ENCODE measurements around the gene LTBP4.
"Not testable (repeated sequence)": the region's sequence is repeated elsewhere in the genome, so short reads cannot be mapped to it uniquely, and the experiment has no call there.

The LTBP4 gene

DNA sequence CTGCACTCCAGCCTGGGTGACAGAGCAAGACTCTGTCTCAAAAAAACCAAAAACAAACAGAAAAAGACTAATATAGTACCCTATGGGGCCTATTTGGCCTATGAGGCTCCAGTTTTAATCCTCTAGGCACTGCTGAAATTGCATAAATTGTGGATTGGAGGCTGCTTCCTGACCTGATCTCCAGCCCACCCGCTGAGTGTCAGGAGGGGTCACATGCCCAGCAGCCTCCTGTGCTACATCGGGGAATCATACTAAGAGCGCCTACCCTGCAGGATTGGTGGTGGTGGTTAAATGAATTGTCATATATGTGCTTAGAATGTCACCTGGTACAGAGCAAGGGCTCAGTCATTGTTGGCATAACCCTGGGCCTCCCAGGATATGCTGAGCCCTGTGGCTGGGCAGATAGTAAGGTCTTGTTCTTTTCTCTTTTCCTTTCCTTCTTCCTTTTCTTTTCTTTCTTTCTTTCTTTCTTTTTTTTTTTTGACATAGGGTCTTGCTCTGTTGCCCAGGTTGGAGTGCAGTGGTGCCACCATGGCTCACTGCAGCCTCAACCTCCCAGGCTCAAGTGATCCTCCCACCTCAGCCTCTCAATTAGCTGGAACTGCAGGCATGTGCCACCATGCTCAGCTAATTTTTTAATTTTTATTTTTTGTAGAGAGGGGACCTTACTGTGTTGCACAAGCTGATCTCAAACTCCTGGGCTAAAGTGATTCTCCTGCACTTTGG is 31.3 kb downstream of the LTBP4 start:
- no peak for DNase-seq

DNA sequence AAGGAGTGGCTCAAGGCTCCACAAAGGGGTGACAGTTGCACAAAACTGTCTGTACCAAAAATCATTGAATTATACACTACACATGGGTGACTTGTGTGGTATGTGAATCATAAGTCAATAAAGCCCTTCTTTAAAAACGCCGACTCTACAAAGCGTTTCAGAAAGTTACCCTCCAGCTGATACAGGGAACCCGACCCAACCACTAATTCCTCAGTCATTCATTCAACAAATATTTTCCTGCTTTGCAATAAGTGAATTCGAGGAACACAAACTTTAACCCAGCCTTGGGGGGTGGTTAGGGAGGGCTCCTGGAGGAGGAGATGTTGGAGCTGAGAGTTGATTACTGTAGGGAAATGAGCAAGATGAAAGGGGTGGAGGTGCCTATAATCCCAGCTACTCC is 32.0 kb downstream of the LTBP4 start:
- DNase-seq: no peak

GRCh38 chr19:40638327-40638726 is 37.2 kb downstream of the LTBP4 start:
- no peak for DNase-seq

GRCh38 chr19:40639638-40639982 is 38.4 kb downstream of the LTBP4 start:
- DNase-seq: no peak

DNA sequence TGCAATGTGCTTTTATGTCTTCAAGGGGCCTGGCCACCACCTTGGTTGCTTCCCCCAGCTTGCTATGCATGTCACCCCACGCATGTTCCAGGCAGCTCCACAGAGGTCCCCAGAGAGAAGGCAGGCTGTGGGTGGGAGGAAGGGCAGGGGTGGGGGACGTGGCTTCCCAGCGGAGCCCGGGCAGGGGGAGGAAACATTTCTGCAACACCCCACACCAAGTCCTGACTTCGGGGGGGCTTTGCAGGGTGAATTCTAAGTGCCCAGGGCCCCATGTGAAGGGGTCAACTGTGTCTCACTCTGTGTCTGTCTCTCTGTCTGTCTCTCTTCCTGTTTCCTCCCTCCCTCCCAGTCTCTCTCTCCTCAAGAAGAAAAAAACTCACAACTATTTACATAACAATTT is 39.6 kb downstream of the LTBP4 start:
- DNase-seq: no peak

- no peak for DNase-seq
Observed at GRCh38 chr19:40641281-40641680, 40.1 kb downstream of the LTBP4 start.

DNA sequence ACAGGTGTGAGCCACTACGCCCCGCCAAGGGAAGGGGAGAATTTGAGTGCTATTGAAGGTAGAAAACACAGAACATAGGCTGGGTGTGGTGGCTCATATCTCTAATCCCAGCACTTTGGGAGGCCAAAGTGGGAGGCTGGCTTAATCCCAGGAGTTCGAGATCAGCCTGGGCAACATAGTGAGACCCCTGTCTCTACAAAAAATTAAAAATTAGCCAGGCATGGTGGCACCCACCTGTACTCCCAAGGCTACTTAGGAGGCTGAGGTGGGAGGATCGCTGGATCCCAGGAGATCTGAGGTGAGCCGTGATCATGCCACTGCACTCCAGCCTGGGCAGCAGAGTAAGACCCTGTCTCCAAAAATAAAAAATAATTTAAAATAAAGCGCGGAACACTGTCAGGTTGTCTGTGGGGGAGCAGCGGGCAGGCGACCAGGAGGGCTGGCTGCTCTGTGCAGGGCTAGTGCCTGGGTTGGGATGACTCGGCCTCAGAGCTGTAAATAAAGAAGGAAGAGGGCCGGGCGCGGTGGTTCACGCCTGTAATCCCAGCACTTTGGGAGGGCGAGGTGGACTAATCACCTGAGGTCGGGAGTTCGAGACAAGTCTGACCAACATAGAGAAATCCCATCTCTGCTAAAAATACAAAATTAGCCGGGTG is 41.0 kb downstream of the LTBP4 start:
- no peak for DNase-seq

DNA sequence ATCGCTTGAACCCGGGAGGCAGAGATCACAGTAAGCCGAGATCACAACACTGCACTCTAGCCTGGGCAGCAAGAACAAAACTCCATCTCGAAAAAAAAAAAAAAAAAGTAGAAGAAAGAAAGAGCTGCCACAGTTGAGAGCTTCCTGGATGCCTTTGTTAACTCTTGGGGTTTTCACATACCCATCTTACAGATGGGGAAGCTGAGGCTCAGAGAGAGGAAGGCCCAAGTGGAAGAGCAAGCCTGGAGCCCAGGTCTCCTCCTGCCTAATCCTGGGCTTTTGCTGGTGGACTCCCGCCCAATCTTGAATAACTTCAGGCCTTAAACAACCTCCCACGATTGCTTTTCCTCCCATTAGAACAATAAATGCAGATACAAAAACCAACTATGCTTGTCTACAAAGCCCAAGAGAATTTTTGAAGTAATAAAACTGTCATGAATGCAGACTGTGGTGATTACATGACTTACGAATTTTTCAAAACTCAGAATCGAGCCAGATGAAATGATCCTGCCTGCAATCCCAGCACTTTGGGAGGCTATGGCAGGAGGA is 41.7 kb downstream of the LTBP4 start:
- DNase-seq: no peak

- no peak for DNase-seq
Observed at GRCh38 chr19:40646743-40647254, 45.6 kb downstream of the LTBP4 start.

- not testable (repeated sequence) for DNase-seq
Observed at GRCh38 chr19:40649903-40650675, 48.9 kb downstream of the LTBP4 start.

DNA sequence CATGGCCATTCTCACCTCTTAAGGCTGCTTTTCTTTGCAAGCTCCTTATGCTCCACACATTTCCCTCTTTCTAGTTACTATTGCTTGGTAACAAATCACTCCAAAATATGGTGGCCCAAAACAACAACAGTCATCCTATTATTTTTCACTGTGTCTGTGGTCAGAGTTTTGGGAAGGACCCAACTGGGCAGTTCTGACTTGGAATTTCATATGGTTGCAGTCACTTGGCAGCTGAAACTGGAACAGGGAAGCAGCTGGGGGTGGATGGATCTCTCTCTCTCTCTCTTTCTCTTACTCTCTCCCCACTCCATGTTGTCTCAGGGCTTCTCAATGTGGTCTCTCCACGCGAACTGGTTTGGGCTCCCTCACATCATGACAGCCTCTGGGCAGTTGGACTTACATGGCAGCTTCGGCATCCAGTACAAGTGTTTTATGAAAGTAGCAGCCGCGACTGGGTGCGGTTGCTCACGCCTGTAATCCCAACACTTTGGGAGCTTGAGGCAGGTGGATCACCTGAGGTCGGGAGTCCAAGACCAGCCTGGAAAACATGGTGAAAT is 49.7 kb downstream of the LTBP4 start:
- DNase-seq: no peak

DNA sequence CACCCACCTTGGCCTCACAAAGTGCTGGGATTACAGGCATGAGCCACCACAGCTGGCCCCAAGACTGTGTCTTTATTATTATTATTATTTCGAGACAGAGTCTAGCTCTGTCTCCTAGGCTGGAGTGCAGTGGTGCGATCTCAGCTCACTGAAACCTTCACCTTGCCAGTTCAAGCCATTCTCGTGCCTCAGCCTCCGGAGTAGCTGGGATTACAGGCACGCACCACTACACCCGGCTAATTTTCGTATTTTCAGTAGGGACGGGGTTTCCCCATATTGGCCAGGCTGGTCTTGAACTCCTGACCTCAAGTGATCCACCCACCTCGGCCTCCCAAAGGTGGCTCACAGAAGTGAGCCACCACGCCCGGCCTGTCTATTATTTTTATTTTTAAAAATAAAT is 51.1 kb downstream of the LTBP4 start:
- not testable (repeated sequence) for DNase-seq

- not testable (repeated sequence) for DNase-seq
Observed at GRCh38 chr19:40655684-40656083, 54.5 kb downstream of the LTBP4 start.

DNA sequence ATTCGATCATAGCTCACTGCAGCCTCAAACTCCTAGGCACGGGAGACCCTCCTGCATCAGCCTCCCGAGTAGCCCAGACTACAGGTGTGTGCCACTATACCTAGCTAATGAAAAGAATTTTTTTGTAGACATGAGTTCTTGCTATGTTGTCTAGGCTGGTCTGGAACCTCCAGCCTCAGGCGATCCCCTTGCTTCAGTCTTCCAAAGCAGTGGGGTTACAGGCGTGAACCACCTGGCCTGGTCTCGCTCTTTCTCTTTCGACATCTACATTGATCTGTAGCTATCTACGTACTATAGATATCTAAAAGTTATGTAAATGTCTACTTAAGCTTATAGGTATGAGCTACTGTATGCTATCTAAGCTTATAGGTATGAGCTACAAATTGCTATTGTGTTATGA is 56.9 kb downstream of the LTBP4 start:
- no peak for DNase-seq

DNA sequence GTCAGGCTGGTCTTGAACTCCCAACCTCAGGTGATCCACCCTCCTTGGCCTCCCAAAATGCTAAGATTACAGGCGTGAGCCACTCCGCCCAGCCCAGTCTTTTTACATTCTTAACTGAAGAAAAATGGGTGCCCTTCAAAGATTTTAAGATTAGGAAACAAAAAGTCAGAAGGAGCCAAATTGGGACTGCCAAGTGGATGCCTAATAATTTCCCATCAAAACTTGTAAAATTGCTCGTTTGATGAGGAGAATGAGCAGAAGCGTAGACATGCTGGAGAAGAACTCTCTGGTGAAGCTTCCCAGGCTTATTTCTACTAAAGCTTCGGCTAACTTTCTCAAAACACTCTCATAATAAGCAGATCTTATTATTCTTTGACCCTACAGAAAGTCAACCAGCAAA is 57.9 kb downstream of the LTBP4 start:
- DNase-seq: no peak

- DNase-seq: no peak
Observed at GRCh38 chr19:40659566-40659965, 58.4 kb downstream of the LTBP4 start.

DNA sequence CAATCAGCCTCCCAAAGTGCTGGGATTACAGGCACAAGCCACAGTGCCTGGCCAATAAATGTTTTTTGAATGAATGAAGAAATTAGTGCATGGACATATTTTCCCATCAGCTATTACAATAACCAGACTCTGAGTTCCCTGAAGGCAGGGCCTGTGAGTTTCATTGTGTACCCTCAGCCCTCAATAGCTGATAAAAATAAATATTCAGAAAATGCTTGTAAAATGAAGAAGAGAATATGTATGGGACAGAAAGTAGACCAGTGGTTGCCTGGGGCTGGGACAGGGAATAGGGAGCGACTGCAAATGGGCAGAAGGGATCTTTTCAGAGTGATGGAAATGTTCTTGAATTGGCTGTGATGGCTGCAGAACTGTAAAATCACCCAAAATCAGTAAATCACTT is 60.4 kb downstream of the LTBP4 start:
- no peak for DNase-seq

- peak; percentile 70 for DNase-seq
Observed at GRCh38 chr19:40662925-40663694, 61.9 kb downstream of the LTBP4 start.

DNA sequence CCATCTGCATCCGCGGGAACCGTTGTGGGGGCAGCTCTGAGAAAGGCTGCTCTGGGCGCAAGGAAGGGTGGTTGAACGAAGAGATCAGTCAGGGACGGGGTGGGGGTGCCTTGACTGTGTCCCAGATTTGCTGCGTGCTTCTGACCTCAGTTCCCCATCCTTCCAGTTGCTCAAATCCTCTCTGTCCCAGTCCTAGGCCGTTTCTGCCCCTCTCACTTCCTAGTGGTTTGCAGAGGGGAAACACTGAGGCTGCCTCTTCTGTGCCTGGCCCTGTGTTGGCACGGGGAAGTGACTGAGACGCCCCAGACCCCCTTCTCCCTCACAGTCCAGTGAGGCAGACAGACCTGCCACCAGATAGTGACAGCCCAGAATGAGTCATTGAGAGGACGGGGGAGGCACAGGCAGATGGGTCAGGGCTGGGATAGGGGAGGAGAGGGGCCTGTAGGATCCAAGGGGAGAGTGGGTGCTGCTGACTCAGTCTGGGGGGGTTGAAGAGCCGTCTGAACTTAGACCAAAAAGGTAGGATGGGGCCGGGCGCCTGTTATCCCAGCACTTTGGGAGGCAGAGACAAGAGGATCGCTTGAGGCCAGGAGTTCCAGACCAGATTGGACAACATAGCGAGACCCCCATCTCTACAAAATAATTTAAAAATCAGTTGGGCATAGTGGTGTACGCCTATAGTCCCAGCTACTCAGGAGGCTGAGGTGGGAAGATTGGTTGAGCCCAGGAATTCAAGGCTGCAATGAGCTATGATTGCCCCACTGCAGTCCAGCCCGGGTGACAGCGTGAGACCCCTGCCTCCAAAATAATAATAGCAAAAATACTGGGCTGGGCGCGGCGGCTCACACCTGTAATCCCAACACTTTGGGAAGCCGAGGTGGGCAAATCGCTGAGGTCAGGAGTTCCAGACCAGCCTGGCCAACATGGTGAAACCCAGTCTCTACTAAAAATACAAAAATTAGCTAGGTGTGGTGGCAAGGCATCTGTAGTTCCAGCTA is 62.8 kb downstream of the LTBP4 start:
- no peak for DNase-seq

GRCh38 chr19:40666803-40667438 is 65.8 kb downstream of the LTBP4 start:
- DNase-seq: no peak

DNA sequence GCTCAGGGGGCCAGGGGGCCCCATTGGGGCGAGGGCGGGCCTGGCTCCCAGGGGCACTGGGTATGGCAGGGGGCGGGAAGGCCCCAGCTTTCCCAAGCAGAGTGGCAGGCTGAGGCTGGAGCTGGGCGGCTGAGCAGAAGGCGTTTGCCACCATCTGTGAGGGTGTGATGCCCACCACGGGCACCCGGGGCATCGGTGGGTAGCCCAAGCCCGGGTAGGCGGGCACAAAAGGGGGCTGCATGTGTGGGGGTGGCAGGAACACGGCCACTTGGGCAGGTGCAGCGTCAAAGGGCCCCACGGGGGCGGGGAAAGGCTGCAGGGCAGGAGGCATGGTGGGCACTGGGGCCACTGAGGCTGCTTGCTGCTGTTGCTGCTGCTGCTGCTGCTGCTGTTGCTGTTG is 66.4 kb downstream of the LTBP4 start:
- DNase-seq: no peak
